AG04449 (cell line): ENCODE measurements around the gene TMOD4.

Source experiments
- CTCF ChIA-PET: fragments of 350-600 bp; formaldehyde crosslinking; extraction: SDS; loops from one replicate; lab custom pipeline; 2021; ENCODE audit warnings: antibody characterized with exemption; lab: Yijun Ruan, JAX
- POLR2A ChIA-PET: fragments of 400-600, 350-600 bp; formaldehyde crosslinking; extraction: SDS; loops from one replicate; lab custom pipeline; 2020; ENCODE audit warnings: antibody characterized with exemption, inconsistent platforms; lab: Yijun Ruan, JAX
- DNase-seq: peaks from one replicate; pipeline ENCODE4 v3.0.0-alpha.2; 2010; ENCODE audit warnings: low read depth, low spot score
- H3K4me3 ChIP-seq: 2 replicates; pipeline ENCODE4 v1.5.1; 2011; ENCODE audit warnings: low read depth, mild to moderate bottlenecking, control low read depth, low read length
- TF ChIP-seq, protein P1 (sequence below): IDR thresholded peaks from one replicate; pipeline ENCODE4 v1.5.1; 2011; ENCODE audit warnings: mild to moderate bottlenecking, moderate library complexity, low read length, control low read depth, inconsistent platforms; ENCODE audit not compliant: insufficient read depth; ENCODE audit errors: missing control alignments

Gene TMOD4

DNA sequence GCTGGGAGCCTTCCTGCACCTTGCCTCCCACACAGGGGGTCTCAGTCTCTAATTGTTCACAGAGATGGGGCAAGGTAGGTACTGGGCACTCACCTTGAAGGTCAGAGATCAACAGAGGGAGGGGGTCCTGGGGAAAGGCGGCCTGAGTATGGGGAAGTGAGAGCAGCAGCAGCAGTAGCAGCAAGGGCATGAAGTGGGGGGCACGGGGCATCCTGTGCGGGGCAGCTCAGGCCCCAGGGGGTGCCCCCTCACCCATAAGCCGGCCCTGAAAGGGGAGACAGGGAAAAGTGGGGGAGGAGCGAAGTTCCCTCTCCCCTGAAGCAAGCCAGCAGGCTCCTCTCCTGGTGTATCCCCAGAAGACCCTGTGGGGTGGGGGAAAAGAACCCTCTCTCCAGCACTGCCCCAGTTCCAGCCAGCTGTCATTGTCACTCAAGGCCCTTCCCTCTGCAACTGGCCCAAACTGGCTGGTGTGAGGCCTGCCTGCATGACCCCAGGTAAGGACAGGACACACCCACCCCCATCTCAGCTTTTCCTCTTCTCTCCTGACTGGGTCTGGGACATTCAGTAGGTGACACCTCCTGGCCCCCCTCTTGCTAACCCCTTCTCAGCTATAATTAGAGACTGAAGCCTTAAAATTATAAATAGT lies 33.2 kb downstream of the TMOD4 start:
- TF ChIP-seq, protein P1, sequence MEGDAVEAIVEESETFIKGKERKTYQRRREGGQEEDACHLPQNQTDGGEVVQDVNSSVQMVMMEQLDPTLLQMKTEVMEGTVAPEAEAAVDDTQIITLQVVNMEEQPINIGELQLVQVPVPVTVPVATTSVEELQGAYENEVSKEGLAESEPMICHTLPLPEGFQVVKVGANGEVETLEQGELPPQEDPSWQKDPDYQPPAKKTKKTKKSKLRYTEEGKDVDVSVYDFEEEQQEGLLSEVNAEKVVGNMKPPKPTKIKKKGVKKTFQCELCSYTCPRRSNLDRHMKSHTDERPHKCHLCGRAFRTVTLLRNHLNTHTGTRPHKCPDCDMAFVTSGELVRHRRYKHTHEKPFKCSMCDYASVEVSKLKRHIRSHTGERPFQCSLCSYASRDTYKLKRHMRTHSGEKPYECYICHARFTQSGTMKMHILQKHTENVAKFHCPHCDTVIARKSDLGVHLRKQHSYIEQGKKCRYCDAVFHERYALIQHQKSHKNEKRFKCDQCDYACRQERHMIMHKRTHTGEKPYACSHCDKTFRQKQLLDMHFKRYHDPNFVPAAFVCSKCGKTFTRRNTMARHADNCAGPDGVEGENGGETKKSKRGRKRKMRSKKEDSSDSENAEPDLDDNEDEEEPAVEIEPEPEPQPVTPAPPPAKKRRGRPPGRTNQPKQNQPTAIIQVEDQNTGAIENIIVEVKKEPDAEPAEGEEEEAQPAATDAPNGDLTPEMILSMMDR, result no peak
- H3K4me3 ChIP-seq, result no peak overlapping the region
- DNase-seq, result no peak
- ChIA-PET POLR2A (interaction anchor here (1.9 kb wide), 1 partner anchor 11 kb away, joined by 4 read pairs; no protein-coding TSS in a partner anchor), CTCF (interaction anchor here (1.1 to 3.9 kb wide), 4 partner anchors 8 to 43 kb away, joined by 3 to 22 read pairs (median 6); partner anchors contain the start of gene TNFAIP8L2)

DNA sequence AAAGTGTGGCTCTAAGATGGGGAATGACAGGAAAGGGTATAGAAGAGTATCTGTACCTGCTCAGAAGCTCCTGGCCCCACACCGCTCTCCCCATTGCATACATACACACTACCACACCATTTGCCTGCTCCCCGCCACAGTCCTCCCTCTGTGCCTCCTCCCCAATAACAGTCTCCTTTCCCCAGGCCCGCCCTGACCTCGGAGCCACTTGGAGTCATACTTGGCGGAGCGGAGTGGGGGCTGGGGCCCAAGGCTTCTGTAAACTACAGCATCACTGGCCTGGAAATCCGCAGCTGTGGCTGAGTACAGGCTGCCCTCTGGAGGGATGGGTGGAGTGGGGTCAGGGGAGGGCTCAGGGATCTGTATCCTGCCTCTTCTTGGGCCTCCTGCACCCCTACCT lies 38.0 kb downstream of the TMOD4 start:
- no peak for DNase-seq
- ChIA-PET CTCF (no interaction called here), POLR2A (no interaction called here)
- TF ChIP-seq, protein P1, result no peak
- H3K4me3 ChIP-seq, result no peak overlapping the region

DNA sequence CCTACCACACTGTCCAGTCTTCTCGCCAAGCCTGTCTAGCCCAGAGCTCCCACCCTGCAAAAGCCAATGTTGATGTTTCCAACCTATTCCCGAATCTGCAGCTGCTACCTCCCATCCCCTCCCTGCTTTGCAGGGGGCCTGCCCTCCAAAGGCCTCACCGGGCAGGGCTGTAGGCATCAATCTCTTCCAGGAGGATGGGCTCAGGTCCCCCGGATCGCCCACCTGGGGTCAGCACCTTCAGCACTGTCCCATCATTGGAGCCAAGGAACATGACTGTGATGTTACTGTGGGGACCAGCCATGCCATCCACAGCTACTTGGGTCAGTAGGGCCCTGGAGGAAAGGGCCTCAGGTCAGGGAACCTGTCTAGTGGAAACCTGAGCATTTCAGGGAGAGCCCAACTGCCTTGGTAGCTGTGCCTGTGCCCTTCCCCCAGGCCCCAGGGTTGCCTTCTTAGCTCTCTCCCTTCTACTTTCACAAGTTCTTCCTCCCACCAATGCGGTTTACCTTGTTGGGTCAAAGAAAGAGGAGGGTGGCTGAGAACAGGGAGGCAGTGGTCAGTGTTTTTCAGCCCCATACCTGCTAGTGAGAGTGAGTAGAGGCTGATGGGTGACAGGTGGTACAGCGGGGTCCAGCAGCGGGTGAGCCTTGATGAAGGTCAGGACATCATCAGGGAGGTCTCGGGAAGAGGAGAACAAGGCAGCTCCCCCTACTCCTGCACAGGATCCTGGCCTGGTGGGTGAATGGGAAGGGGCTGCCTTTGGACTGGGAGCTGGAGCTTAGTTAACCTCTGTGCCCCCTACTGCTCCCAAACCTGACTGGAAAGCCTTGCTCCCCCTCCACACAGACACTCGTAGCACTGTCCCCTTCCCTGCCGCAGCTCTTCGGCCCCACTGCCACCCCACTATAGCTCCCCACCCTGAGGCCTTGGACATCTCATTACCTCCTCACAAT lies 40.1 kb downstream of the TMOD4 start:
- no peak overlapping the region for H3K4me3 ChIP-seq
- no peak for DNase-seq
- ChIA-PET CTCF (interaction anchor here (2.2 to 2.7 kb wide), 2 partner anchors 20 to 36 kb away, joined by 12 to 13 read pairs; partner anchors contain the start of gene TNFAIP8L2), POLR2A (no interaction called here)
- TF ChIP-seq, protein P1, result no peak

DNA sequence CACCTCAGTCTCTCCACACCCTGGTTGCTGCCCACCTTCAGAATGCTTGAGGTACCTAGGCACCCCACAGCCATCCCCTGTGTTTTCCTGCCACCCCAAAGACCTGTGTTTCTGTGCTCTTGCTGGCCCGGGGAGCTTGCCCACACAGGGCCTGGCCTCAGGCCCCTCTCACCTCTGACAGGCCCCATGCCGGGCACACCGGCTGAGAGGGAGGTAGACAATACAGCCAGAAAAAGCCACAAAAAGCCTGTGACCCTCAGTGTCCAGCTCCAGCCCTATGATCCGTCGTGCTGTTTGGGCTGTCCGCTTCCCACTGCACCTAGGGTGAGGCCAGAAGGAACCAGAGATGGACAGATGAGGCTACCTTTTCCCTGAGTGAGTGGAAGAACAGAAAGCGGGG lies 40.8 kb downstream of the TMOD4 start:
- no peak for DNase-seq
- POLR2A ChIA-PET, result no interaction called here
- H3K4me3 ChIP-seq, result no peak overlapping the region
- CTCF ChIA-PET, result interaction anchor here (1.3 to 2.7 kb wide), 3 partner anchors 8 to 35 kb away, joined by 4 to 13 read pairs (median 12); partner anchors contain the start of gene TNFAIP8L2
- TF ChIP-seq, protein P1, result no peak

DNA sequence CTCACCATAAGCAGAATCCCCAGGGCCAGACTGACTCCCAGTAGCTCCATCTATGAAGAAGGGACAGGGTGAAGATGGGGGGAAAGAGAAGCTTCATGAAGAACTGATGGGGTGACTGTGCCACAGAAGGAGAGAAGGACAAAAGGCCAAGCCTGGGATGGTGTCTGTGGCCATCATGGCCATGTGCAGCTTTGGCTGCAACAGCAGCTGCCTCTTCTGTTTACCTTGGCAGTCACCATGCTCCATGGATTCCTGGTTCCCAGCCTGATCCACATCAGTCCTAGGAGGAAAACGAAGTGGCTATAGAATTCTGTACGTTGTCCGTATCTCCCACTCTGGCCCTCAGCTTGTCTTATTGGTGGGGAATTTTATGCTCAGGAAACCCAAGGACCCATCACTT lies 41.4 kb downstream of the TMOD4 start:
- POLR2A ChIA-PET, result no interaction called here
- CTCF ChIA-PET, result interaction anchor here (0.8 to 2.7 kb wide), 5 partner anchors 9 to 36 kb away, joined by 3 to 13 read pairs (median 4); partner anchors contain the start of genes SEMA6C and TNFAIP8L2
- TF ChIP-seq, protein P1, result no peak
- no peak for DNase-seq
- H3K4me3 ChIP-seq, result no peak overlapping the region
